Panc1 (cell line): Measurements from ENCODE around the gene KAZN. TPM values are rescaled to one million over a fixed set of nuclear protein-coding genes. Genes with fewer than 3 reads are reported as not detected.

Experiments used
- ATAC-seq: fragments of 200-7000 bp; cut with Tn5 transposase; 2 replicates; pipeline ENCODE4 v1.9.1; 2020; ENCODE audit warnings: mild to moderate bottlenecking, moderate library complexity
- BruUV-seq: library from RNA; stranded (reverse); fragments of 400-500 nt; replicated peaks from 2 replicates; lab custom pipeline; 2021; lab: Mats Ljungman, UMichigan
- CTCF ChIA-PET: fragments of 300-600 bp; sonication (Branson Sonifier 250); formaldehyde crosslinking; loops from one replicate; lab custom pipeline; 2022; ENCODE audit warnings: antibody characterized with exemption; lab: Charles Lee
- POLR2A ChIA-PET: fragments of 300-600 bp; sonication (Branson Sonifier 250); formaldehyde crosslinking; loops from one replicate; lab custom pipeline; 2022; ENCODE audit warnings: antibody characterized with exemption; lab: Charles Lee
- DNase-seq: peaks from one replicate; pipeline ENCODE4 v3.0.0-alpha.2; 2010; ENCODE audit warnings: low read depth, low spot score
- H3K27ac ChIP-seq: 2 replicates; pipeline ENCODE4 v1.5.1; 2011; ENCODE audit warnings: mild to moderate bottlenecking, low read length, inconsistent platforms
- H3K27me3 ChIP-seq: fragments of 200-500 bp; sonication (Bioruptor generic); 2 replicates; pipeline ENCODE4 v1.6.0; 2014; ENCODE audit warnings: low read length, inconsistent platforms; ENCODE audit not compliant: control insufficient read depth, insufficient read depth
- H3K36me3 ChIP-seq: fragments of 200-500 bp; sonication (Bioruptor generic); 2 replicates; pipeline ENCODE4 v1.5.1; 2014; ENCODE audit warnings: inconsistent platforms, mild to moderate bottlenecking, low read length, moderate library complexity; ENCODE audit not compliant: control insufficient read depth, insufficient read depth
- H3K4me1 ChIP-seq: 2 replicates; pipeline ENCODE4 v1.5.1; 2011; ENCODE audit warnings: inconsistent platforms, mild to moderate bottlenecking, low read length, moderate library complexity; ENCODE audit not compliant: control insufficient read depth, insufficient read depth
- H3K4me3 ChIP-seq, 2 experiments: 2 replicates each; pipeline ENCODE4 v1.5.1; 2011 to 2012; ENCODE audit warnings: low read depth in 2 of 2, low read length in 2 of 2, mild to moderate bottlenecking in 2 of 2, inconsistent platforms in 1 of 2, moderate library complexity in 1 of 2
- H3K9me3 ChIP-seq: fragments of 200-500 bp; sonication (Bioruptor generic); 2 replicates; pipeline ENCODE4 v1.5.1; 2014; ENCODE audit warnings: low read depth, mild to moderate bottlenecking, inconsistent platforms, low read length, moderate library complexity; ENCODE audit not compliant: control insufficient read depth, insufficient read depth
- POLR2AphosphoS5 ChIP-seq: IDR thresholded peaks from 2 replicates; pipeline ENCODE4 v1.6.1; 2012; ENCODE audit warnings: mild to moderate bottlenecking, low read depth, low read length, moderate library complexity
- SIN3A ChIP-seq: IDR thresholded peaks from 2 replicates; pipeline ENCODE4 v1.6.1; 2012; ENCODE audit warnings: low read depth, mild to moderate bottlenecking, low read length, moderate library complexity, borderline replicate concordance; ENCODE audit not compliant: insufficient read depth
- TCF7L2 ChIP-seq: IDR thresholded peaks from 2 replicates; pipeline ENCODE4 v1.6.1; 2011; ENCODE audit warnings: mild to moderate bottlenecking, low read depth, low read length, inconsistent platforms
- in situ Hi-C: cut with HindIII; loops from 2 replicates; pipeline ENCODE4 v1.10.0; 2016; ENCODE audit warnings: low sequenced_read_pairs, low pct_unique_long_range_greater_than_20kb
- intact Hi-C: fragments of 100-400 bp; cut with micrococcal nuclease; formaldehyde crosslinking; loops from one replicate; pipeline ENCODE4 v1.10.0; 2022; ENCODE audit not compliant: unreplicated experiment
- total RNA-seq: library from RNA; stranded (reverse); gene quantifications from one replicate; pipeline ENCODE4 v1.2.1, GENCODE V29; 2021; ENCODE audit not compliant: unreplicated experiment
- TF ChIP-seq, protein P1 (sequence below): fragments of 450-650 bp; IDR thresholded peaks from 2 replicates; pipeline ENCODE4 v1.5.1; 2017; ENCODE audit warnings: mild to moderate bottlenecking
- TF ChIP-seq, protein P2 (sequence below), 2 experiments: IDR thresholded peaks; 2 replicates each; pipeline ENCODE4 v1.6.1; 2011 to 2012; ENCODE audit warnings: low read depth in 2 of 2, control low read depth in 1 of 2, low read length in 1 of 2, mild to moderate bottlenecking in 1 of 2, moderate library complexity in 1 of 2; ENCODE audit not compliant: insufficient read depth in 1 of 2

KAZN gene
- total RNA-seq, 1 experiment from 2014 or later: 6.6 TPM

DNA sequence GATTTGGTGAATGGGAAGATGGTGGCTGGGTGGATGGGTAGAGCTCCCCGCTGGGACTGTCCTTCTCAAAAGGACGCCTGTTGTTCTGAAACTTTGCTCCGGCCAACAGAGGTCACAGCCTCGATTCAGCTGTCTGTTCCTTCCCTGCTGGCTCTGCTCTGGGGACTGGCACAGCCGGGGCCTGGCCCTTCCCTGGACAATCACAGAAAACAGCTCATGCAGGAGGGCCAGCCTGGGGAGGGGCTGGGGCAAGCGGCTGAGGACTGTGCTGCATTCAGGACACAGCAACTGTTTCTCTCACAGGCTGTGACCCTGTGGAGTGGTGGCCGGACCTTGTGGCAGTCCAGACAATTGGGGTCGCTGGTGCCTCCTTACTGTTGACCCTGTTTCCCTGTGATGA, 444.4 kb downstream of the KAZN start:
- no TSS peak for BruUV-seq
- no peaks in the 10 kb centered on the region for H3K9me3 ChIP-seq
- no peak for TF ChIP-seq TCF7L2
- no peak for TF ChIP-seq POLR2AphosphoS5
- TF ChIP-seq, protein P1, sequence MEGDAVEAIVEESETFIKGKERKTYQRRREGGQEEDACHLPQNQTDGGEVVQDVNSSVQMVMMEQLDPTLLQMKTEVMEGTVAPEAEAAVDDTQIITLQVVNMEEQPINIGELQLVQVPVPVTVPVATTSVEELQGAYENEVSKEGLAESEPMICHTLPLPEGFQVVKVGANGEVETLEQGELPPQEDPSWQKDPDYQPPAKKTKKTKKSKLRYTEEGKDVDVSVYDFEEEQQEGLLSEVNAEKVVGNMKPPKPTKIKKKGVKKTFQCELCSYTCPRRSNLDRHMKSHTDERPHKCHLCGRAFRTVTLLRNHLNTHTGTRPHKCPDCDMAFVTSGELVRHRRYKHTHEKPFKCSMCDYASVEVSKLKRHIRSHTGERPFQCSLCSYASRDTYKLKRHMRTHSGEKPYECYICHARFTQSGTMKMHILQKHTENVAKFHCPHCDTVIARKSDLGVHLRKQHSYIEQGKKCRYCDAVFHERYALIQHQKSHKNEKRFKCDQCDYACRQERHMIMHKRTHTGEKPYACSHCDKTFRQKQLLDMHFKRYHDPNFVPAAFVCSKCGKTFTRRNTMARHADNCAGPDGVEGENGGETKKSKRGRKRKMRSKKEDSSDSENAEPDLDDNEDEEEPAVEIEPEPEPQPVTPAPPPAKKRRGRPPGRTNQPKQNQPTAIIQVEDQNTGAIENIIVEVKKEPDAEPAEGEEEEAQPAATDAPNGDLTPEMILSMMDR: no peak
- TF ChIP-seq SIN3A: no peak
- TF ChIP-seq, protein P2, sequence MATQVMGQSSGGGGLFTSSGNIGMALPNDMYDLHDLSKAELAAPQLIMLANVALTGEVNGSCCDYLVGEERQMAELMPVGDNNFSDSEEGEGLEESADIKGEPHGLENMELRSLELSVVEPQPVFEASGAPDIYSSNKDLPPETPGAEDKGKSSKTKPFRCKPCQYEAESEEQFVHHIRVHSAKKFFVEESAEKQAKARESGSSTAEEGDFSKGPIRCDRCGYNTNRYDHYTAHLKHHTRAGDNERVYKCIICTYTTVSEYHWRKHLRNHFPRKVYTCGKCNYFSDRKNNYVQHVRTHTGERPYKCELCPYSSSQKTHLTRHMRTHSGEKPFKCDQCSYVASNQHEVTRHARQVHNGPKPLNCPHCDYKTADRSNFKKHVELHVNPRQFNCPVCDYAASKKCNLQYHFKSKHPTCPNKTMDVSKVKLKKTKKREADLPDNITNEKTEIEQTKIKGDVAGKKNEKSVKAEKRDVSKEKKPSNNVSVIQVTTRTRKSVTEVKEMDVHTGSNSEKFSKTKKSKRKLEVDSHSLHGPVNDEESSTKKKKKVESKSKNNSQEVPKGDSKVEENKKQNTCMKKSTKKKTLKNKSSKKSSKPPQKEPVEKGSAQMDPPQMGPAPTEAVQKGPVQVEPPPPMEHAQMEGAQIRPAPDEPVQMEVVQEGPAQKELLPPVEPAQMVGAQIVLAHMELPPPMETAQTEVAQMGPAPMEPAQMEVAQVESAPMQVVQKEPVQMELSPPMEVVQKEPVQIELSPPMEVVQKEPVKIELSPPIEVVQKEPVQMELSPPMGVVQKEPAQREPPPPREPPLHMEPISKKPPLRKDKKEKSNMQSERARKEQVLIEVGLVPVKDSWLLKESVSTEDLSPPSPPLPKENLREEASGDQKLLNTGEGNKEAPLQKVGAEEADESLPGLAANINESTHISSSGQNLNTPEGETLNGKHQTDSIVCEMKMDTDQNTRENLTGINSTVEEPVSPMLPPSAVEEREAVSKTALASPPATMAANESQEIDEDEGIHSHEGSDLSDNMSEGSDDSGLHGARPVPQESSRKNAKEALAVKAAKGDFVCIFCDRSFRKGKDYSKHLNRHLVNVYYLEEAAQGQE (IDR thresholded peaks at IDR 0.05; ENCODE audit: insufficient read depth in 1 of 2, low read depth in 2 of 2, low read length in 1 of 2): no peak
- ChIA-PET CTCF (no interaction called here), POLR2A (no interaction called here)
- 0 out of 2 replicates have a peak, but pooled peaks have one; percentile 20 for ATAC-seq
- H3K36me3 ChIP-seq: no peaks in the 10 kb centered on the region
- in situ Hi-C loops: no loop called here
- no peaks in the 10 kb centered on the region for H3K27me3 ChIP-seq
- intact Hi-C loops: no loop called here
- H3K27ac ChIP-seq: no peak overlapping the region
- DNase-seq: no peak
- no peaks in the 10 kb centered on the region for H3K4me1 ChIP-seq
- no peak overlapping the region for H3K4me3 ChIP-seq

DNA sequence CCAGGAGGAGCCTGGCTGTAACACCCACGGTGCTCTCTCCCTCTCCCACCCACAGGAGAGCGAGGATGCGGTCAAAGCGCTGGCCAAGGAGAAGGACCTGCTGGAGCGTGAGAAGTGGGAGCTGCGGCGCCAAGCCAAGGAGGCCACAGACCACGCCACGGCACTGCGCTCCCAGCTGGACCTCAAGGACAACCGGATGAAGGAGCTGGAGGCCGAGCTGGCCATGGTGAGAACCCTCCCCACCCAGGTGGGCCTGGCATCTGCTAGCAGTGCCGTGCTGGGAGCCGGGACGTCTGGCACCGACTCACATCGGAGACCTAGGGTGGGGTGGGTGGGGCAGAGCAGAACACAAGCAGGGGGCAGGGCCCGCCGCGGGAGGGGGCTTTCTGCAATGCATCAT, 445.4 kb downstream of the KAZN start:
- BruUV-seq: no TSS peak
- TF ChIP-seq, protein P2 (IDR thresholded peaks at IDR 0.05; ENCODE audit: insufficient read depth in 1 of 2, low read depth in 2 of 2, low read length in 1 of 2): no peak
- TF ChIP-seq TCF7L2: no peak
- Histone ChIP-seq H3K36me3 (no peaks in the 10 kb centered on the region), H3K27me3 (no peaks in the 10 kb centered on the region), H3K9me3 (no peaks in the 10 kb centered on the region), H3K4me1 (no peaks in the 10 kb centered on the region), H3K4me3 (no peak overlapping the region), H3K27ac (no peak overlapping the region)
- DNase-seq: no peak
- POLR2A ChIA-PET: no interaction called here
- ATAC-seq: no peak
- intact Hi-C loops (no loop called here), in situ Hi-C loops (no loop called here)
- CTCF ChIA-PET: no interaction called here
